Glutamatergic neuron (in vitro differentiated cells): Measurements from ENCODE around the gene CAMK1G. TPM values are rescaled to one million over a fixed set of nuclear protein-coding genes. Genes with fewer than 3 reads are reported as not detected.

Experiments
- DNase-seq: peaks from one replicate; pipeline ENCODE4 v3.0.0; 2022
- H3K27ac Mint-ChIP-seq: one replicate; pipeline ENCODE4 v1.8.0; 2020; ENCODE audit warnings: mild to moderate bottlenecking, mixed read lengths, inconsistent platforms; ENCODE audit not compliant: unreplicated experiment
- H3K27me3 Mint-ChIP-seq: one replicate; pipeline ENCODE4 v1.8.0; 2020; ENCODE audit warnings: mild to moderate bottlenecking, moderate library complexity, mixed read lengths, inconsistent platforms; ENCODE audit not compliant: unreplicated experiment
- H3K36me3 Mint-ChIP-seq: one replicate; pipeline ENCODE4 v1.8.0; 2020; ENCODE audit warnings: mild to moderate bottlenecking, mixed read lengths, inconsistent platforms; ENCODE audit not compliant: unreplicated experiment
- H3K4me1 Mint-ChIP-seq: one replicate; pipeline ENCODE4 v1.8.0; 2020; ENCODE audit warnings: mild to moderate bottlenecking, low read depth, mixed read lengths, inconsistent platforms; ENCODE audit not compliant: unreplicated experiment
- H3K4me3 Mint-ChIP-seq: one replicate; pipeline ENCODE4 v1.8.0; 2020; ENCODE audit warnings: mild to moderate bottlenecking, mixed read lengths, inconsistent platforms; ENCODE audit not compliant: unreplicated experiment
- H3K9me3 Mint-ChIP-seq: one replicate; pipeline ENCODE4 v1.8.0; 2020; ENCODE audit warnings: mild to moderate bottlenecking, moderate library complexity, mixed read lengths, inconsistent platforms; ENCODE audit not compliant: unreplicated experiment
- total RNA-seq: library from RNA; stranded (reverse); fragmentation: NEBNext Ultra II Directional; extraction: Animal tissue kit (Norgen Biotek cat#: 25700); gene quantifications from one replicate; pipeline ENCODE4 v1.2.1, GENCODE V29; 2021; ENCODE audit not compliant: unreplicated experiment
- TF ChIP-seq, protein P1 (sequence below): fragments of 200-600 bp; sonication (generic); IDR thresholded peaks from one replicate; pipeline ENCODE4 v1.5.0; 2021; ENCODE audit not compliant: partially characterized antibody, unreplicated experiment

Gene CAMK1G
- total RNA-seq, 1 donor from 2014 or later, result 2.0 TPM

GRCh38 chr1:209570743-209571142 lies 12.8 kb upstream of the CAMK1G start:
- Mint-ChIP-seq H3K27me3 (peaks cover 3% of the 10 kb centered on the region), H3K9me3 (peaks cover 4% of the 10 kb centered on the region), H3K4me3 (no peak overlapping the region), H3K36me3 (no peaks in the 10 kb centered on the region), H3K4me1 (peaks cover 2% of the 10 kb centered on the region), H3K27ac (no peak overlapping the region)
- DNase-seq, result no peak
- TF ChIP-seq, protein P1, sequence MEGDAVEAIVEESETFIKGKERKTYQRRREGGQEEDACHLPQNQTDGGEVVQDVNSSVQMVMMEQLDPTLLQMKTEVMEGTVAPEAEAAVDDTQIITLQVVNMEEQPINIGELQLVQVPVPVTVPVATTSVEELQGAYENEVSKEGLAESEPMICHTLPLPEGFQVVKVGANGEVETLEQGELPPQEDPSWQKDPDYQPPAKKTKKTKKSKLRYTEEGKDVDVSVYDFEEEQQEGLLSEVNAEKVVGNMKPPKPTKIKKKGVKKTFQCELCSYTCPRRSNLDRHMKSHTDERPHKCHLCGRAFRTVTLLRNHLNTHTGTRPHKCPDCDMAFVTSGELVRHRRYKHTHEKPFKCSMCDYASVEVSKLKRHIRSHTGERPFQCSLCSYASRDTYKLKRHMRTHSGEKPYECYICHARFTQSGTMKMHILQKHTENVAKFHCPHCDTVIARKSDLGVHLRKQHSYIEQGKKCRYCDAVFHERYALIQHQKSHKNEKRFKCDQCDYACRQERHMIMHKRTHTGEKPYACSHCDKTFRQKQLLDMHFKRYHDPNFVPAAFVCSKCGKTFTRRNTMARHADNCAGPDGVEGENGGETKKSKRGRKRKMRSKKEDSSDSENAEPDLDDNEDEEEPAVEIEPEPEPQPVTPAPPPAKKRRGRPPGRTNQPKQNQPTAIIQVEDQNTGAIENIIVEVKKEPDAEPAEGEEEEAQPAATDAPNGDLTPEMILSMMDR, result no peak

DNA sequence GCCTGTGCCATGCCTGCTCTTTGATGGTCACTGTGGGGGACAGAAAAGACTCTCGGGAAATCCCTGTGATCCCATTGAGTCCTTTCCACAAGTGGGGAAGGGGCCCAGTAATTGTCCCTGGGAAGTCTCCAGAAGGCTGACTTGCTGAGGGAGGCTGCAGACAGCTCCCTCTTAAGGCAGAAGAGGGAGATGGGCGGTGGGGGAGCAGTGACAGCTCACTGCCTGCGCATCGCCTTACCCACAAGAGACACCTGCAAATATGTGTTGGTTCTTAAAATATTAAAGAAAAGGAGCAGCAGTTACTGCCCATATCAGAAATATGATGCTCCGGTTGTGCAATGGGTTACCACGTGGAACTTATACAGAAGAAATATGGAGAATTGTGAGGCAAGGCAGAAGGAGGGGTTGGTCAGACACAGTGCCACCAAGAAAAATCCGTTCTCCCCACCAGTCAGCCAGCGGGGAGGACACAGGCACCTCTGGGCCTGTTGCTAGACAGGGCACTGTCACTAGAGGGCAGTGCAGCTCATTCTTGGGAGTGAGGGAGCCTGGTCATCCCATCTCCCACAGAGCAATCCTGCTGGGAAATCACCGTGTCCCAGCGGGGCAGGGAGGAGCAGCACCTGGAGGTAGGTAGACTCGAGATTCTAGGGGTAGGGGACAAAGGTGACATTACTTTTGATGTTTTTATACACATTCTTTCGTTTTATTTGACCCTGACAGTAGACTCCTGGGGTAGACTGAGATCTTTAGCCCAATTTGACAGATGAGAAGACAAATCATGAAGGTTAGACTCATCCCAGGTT lies 6.9 kb upstream of the CAMK1G start:
- H3K27me3 Mint-ChIP-seq, result peaks cover 2% of the 10 kb centered on the region
- no peak overlapping the region for H3K27ac Mint-ChIP-seq
- no peaks in the 10 kb centered on the region for H3K4me1 Mint-ChIP-seq
- H3K9me3 Mint-ChIP-seq, result peaks cover under 1% of the 10 kb centered on the region
- TF ChIP-seq, protein P1, result peak; percentile 89
- DNase-seq, result peak; percentile 90
- H3K4me3 Mint-ChIP-seq, result no peak overlapping the region
- no peaks in the 10 kb centered on the region for H3K36me3 Mint-ChIP-seq

- Mint-ChIP-seq H3K4me3 (no peak overlapping the region), H3K9me3 (no peaks in the 10 kb centered on the region), H3K27ac (no peak overlapping the region), H3K4me1 (no peaks in the 10 kb centered on the region), H3K36me3 (no peaks in the 10 kb centered on the region), H3K27me3 (peaks cover 2% of the 10 kb centered on the region)
- TF ChIP-seq, protein P1, result no peak
- DNase-seq, result no peak
Measured at GRCh38 chr1:209577346-209577745, 6.2 kb upstream of the CAMK1G start.

- DNase-seq, result no peak
- Mint-ChIP-seq H3K4me1 (no peaks in the 10 kb centered on the region), H3K27ac (no peak overlapping the region), H3K36me3 (no peaks in the 10 kb centered on the region), H3K27me3 (peaks cover 2% of the 10 kb centered on the region), H3K9me3 (no peaks in the 10 kb centered on the region), H3K4me3 (no peak overlapping the region)
- TF ChIP-seq, protein P1, result no peak
Measured at GRCh38 chr1:209580577-209580976, 2.9 kb upstream of the CAMK1G start.

DNA sequence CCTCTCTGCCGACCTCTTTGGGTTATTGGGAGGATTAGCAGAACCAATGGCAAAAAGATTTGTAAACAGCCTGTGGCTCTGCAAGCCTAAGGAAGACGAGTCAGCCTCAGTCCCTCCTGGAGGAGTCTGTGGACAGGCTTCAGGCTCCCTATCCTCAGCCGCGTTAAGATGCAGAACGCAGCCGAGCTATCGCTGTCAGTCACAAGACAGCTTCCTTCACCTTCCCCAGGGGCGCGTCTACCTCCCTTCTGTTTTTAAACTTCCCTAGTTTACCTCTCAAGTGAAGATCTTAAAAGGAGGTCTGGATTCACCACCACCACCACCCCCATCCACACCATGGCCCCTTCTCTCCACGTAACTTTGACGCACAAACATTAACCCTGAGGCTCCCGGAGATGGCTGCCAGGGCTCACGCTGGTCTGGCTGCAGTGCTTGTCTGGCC lies 738 bp downstream of the CAMK1G start:
- Mint-ChIP-seq H3K9me3 (no peaks in the 10 kb centered on the region), H3K27ac (no peak overlapping the region), H3K4me1 (no peaks in the 10 kb centered on the region), H3K4me3 (no peak overlapping the region), H3K36me3 (no peaks in the 10 kb centered on the region), H3K27me3 (peaks cover 3% of the 10 kb centered on the region)
- no peak for DNase-seq
- TF ChIP-seq, protein P1, result no peak
